ENCODE measurements around the gene COL4A2. TPM values are rescaled to one million over a fixed set of nuclear protein-coding genes. Genes with fewer than 3 reads are reported as not detected.

The COL4A2 gene
- total RNA-seq, 2 experiments from 2014 or later: not detected

DNA sequence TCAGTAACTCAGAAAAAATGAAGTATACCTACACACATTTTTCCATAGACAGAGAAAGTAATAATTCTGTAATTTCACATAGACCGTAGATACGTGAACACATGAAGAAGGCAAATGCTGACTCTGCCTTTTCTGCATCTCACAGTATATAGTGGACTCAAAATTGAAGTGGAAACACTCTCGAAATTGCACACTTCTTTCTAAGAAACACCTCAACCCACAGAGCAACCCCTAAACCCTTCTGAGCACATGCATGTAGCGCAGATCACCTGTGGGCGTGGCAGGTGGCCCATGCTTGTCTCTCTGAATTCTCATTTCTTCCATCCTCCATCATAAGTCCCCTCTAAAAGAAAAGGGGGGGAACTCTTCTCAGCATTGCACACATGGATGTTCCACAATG lies 34.9 kb upstream of the COL4A2 start:
- ATAC-seq: no peak
- ChIA-PET CTCF (no interaction called here), POLR2A (no interaction called here)
- intact Hi-C loops (cut with micrococcal nuclease): no loop called here
- Mint-ChIP-seq H3K4me3 (no peak overlapping the region), H3K27me3 (peaks cover 6% of the 10 kb centered on the region), H3K36me3 (ENCODE audit: low read depth) (no peaks in the 10 kb centered on the region), H3K9me3 (no peaks in the 10 kb centered on the region), H3K27ac (no peak overlapping the region), H3K4me1 (ENCODE audit: low read depth) (no peaks in the 10 kb centered on the region)
- TF ChIP-seq, protein P1, sequence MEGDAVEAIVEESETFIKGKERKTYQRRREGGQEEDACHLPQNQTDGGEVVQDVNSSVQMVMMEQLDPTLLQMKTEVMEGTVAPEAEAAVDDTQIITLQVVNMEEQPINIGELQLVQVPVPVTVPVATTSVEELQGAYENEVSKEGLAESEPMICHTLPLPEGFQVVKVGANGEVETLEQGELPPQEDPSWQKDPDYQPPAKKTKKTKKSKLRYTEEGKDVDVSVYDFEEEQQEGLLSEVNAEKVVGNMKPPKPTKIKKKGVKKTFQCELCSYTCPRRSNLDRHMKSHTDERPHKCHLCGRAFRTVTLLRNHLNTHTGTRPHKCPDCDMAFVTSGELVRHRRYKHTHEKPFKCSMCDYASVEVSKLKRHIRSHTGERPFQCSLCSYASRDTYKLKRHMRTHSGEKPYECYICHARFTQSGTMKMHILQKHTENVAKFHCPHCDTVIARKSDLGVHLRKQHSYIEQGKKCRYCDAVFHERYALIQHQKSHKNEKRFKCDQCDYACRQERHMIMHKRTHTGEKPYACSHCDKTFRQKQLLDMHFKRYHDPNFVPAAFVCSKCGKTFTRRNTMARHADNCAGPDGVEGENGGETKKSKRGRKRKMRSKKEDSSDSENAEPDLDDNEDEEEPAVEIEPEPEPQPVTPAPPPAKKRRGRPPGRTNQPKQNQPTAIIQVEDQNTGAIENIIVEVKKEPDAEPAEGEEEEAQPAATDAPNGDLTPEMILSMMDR (IDR thresholded peaks at IDR 0.05): no peak
- DNase-seq: no peak

DNA sequence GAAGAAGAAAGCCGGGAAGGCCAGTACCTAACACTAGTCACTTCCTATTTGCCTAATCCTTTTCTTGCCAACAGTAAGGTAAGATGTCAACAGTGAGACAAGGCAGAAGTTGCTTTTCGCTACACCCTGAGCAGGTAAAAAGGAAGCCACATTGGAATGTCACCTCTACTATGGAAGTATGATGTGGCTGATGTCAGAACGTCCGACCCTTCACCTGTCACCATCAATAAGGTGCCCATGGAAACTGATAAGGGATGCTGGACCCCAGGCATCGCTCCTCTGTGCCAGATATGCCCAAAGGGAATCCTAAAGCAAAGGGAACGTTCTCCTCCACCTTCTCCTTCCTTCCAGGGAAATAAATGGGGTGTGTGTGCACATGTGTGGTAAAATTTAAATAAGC lies 34.4 kb upstream of the COL4A2 start:
- no peak for DNase-seq
- Mint-ChIP-seq H3K27me3 (peaks cover 6% of the 10 kb centered on the region), H3K4me1 (ENCODE audit: low read depth) (no peaks in the 10 kb centered on the region), H3K27ac (no peak overlapping the region), H3K36me3 (ENCODE audit: low read depth) (no peaks in the 10 kb centered on the region), H3K4me3 (no peak overlapping the region), H3K9me3 (no peaks in the 10 kb centered on the region)
- TF ChIP-seq, protein P1 (IDR thresholded peaks at IDR 0.05): no peak
- ChIA-PET CTCF (no interaction called here), POLR2A (no interaction called here)
- no peak for ATAC-seq
- intact Hi-C loops (cut with micrococcal nuclease): no loop called here

DNA sequence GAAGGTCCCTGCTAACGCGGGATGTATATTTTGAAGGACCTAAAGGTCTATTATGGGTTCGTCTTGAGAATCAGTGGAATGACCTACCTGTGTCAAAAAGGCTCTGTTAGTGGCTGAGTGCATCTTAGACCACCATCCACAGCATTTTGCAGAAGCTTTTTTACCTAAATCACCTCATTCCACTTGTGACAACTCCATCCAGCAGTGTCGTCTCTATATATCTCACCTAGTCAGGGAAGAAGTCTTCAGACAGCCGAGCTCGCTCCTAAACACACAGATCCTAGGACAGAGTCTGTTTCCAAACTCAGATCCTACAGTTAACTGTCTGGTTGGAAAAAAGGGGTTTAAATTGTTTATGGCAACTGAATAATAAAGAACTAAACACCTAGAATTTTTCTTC lies 33.8 kb upstream of the COL4A2 start:
- no peak for DNase-seq
- ChIA-PET POLR2A (no interaction called here), CTCF (no interaction called here)
- TF ChIP-seq, protein P1 (IDR thresholded peaks at IDR 0.05): no peak
- H3K9me3 Mint-ChIP-seq: no peaks in the 10 kb centered on the region
- H3K27me3 Mint-ChIP-seq: peaks cover 6% of the 10 kb centered on the region
- no peak overlapping the region for H3K4me3 Mint-ChIP-seq
- intact Hi-C loops (cut with micrococcal nuclease): no loop called here
- ATAC-seq: no peak
- no peaks in the 10 kb centered on the region for H3K4me1 Mint-ChIP-seq (ENCODE audit: low read depth)
- no peak overlapping the region for H3K27ac Mint-ChIP-seq
- H3K36me3 Mint-ChIP-seq (ENCODE audit: low read depth): no peaks in the 10 kb centered on the region

DNA sequence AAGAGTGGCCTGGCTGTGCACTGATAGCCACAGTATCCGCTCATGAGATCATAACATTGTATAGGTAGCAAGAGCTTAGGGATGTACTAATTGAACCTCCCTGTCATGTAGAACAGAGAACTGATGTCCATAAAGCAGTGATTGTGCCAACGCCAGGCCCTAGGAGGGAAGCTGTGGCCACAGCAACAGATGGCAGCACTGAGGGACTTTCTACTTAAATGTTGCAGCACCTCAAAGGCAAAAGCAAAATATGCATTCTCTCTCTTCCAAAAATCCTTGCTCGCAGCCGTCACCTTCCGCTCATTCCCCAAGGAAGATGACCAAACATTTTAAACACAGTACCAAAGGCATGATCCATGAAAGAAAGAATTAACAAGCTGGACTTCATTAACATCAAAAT lies 32.4 kb upstream of the COL4A2 start:
- no peaks in the 10 kb centered on the region for H3K36me3 Mint-ChIP-seq (ENCODE audit: low read depth)
- TF ChIP-seq, protein P1 (IDR thresholded peaks at IDR 0.05): no peak
- no peak for DNase-seq
- H3K4me3 Mint-ChIP-seq: no peak overlapping the region
- peaks cover 7% of the 10 kb centered on the region for H3K27me3 Mint-ChIP-seq
- intact Hi-C loops (cut with micrococcal nuclease): no loop called here
- H3K9me3 Mint-ChIP-seq: no peaks in the 10 kb centered on the region
- H3K4me1 Mint-ChIP-seq (ENCODE audit: low read depth): no peaks in the 10 kb centered on the region
- ChIA-PET CTCF (no interaction called here), POLR2A (no interaction called here)
- H3K27ac Mint-ChIP-seq: no peak overlapping the region
- no peak for ATAC-seq

DNA sequence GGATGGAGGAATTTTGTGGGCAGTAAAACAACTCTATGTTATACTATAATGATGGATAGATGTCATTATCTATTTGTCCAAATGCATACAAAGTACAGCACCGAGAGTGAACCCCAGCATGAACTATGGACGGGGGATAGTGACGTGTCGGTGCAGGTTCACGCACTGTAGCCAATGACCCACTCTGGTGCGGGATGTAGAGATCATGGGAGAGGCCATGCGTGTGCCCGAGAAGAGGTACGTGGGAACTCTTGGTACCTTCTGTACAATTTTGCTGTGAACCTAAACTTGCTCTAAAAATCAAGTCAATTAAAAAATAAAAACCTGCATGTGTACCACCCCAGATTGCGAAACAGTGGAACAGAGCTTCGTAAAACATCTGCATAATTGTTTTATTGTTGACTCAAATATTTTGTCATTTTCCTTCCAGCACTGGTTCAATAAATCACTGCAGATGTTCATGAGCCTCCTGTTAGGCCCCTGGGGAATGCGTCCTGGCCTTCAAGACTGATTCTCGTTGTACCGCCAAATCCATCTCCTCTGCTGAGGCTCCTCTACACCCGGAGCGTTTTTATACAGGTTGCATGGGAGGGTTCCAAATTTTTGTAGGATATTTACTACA lies 31.0 kb upstream of the COL4A2 start:
- no peak overlapping the region for H3K27ac Mint-ChIP-seq
- no peak for DNase-seq
- TF ChIP-seq, protein P1 (IDR thresholded peaks at IDR 0.05): no peak
- ATAC-seq: no peak
- H3K4me1 Mint-ChIP-seq (ENCODE audit: low read depth): peaks cover 5% of the 10 kb centered on the region
- intact Hi-C loops (cut with micrococcal nuclease): no loop called here
- no peaks in the 10 kb centered on the region for H3K9me3 Mint-ChIP-seq
- H3K27me3 Mint-ChIP-seq: peaks cover 5% of the 10 kb centered on the region
- H3K4me3 Mint-ChIP-seq: no peak overlapping the region
- ChIA-PET POLR2A (no interaction called here), CTCF (no interaction called here)
- no peaks in the 10 kb centered on the region for H3K36me3 Mint-ChIP-seq (ENCODE audit: low read depth)
